ENCODE results near the gene SIAH1. TPM values are rescaled to one million over a fixed set of nuclear protein-coding genes. Genes with fewer than 3 reads are reported as not detected.
"Not testable (repeated sequence)": the region's sequence is repeated elsewhere in the genome, so short reads cannot be mapped to it uniquely, and the experiment has no call there.

The SIAH1 gene
- total RNA-seq, 1 donor from 2014 or later: 37.2 TPM

DNA sequence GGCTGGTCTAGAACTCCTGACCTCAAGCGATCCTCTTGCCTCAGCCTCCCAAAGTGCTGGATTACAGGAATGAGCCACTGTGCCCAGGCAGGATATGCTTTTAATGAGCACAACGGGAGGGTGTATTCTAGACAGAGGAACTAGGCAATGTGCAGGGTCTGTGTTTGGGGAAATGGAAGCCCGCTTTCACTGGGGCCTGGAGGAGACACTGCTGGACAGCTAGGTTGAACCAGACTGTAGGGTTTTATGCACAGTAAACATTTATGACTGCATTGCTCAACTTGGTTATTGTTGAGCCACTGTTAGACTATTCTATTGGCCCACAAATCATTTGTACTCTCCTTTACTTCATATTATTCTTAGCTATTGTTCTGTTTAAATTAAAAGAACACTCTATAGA lies 10.2 kb upstream of the SIAH1 start:
- intact Hi-C loops (cut with DNase I): no loop called here
- DNase-seq (ENCODE audit: low spot score): no peak
- ATAC-seq: no peak

DNA sequence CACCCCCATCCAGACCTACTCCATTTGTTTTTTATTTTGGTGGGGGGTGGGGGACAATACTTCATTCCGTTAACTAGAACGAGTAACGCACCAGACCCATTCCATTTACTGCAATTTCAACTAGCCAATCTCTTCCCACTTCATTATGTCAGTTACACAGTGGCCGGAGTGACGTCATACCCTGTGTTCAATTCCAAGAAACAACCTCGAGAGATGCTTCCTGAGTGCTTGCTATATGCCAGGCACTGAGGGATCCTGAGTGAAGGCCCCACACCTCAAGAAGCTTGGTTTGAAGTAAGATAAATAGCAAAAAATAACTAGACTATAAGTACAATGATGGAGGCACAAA lies 9.1 kb upstream of the SIAH1 start:
- ATAC-seq: peak; percentile 42
- intact Hi-C loops (cut with DNase I): no loop called here
- no peak for DNase-seq (ENCODE audit: low spot score)

- ATAC-seq (peak; percentile 97), DNase-seq (ENCODE audit: low spot score) (peak; percentile 66)
- intact Hi-C loops (cut with DNase I): no loop called here
Observed at GRCh38 chr16:48393485-48394354, 8.5 kb upstream of the SIAH1 start.

DNA sequence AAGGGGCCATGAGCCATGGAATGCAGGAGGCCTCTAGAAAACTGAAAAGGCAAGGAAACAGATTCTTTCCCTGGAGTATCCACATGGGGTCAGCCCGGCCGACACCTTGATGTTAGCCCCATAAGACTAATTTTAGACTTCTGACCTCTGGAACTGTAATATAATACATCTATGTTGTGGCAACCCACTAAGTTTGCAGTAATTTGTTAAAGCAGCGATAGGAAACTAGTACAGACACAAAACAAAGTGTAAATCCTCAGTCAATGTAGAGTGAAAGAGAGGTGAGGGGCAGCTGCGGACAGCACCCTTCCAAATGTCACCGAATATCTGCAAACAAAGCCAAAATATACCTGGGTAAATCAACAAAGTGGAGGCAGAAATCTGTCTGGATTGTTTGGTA lies 7.2 kb upstream of the SIAH1 start:
- no peak for ATAC-seq
- DNase-seq (ENCODE audit: low spot score): no peak
- intact Hi-C loops (cut with DNase I): no loop called here

- DNase-seq (ENCODE audit: low spot score) (no peak), ATAC-seq (peak; percentile 68)
- intact Hi-C loops (cut with DNase I): no loop called here
Observed at GRCh38 chr16:48386559-48387312, 1.5 kb upstream of the SIAH1 start.

- DNase-seq (ENCODE audit: low spot score): peak; percentile 78
- intact Hi-C loops (cut with DNase I): no loop called here
- peak; percentile 65 for ATAC-seq
Observed at GRCh38 chr16:48384520-48385252, 527 bp downstream of the SIAH1 start.

DNA sequence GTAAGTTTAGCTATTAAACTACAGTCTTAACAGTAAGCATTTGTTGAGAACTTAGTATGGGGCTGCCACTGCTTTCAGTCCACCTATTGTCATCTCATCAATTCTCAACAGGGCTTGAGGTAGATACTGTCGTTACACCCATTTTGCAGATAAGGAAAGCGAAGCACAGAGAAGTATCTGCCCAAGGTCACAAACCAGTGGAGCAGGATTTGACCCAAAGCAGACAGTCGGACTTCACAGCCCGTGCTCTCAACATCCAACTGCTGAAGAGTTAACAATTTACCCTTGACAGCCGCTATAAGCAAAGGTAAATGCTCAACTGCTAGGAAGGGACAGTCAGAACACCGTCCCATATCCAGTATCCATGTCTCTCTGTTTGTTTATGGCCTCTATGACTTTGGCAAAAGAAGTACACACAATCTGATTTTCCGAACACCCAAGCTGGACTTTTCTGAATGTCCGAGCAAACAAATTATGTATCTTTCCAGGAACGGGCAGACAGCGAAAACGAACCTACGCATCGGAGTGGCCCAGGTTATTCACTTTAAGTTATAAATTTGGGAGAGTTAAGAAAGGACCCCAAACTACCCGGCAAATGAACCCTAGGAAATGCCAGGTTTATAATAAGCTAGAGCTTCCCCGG lies 1.2 kb downstream of the SIAH1 start:
- DNase-seq (ENCODE audit: low spot score): no peak
- intact Hi-C loops (cut with DNase I): no loop called here
- ATAC-seq: peak; percentile 35

DNA sequence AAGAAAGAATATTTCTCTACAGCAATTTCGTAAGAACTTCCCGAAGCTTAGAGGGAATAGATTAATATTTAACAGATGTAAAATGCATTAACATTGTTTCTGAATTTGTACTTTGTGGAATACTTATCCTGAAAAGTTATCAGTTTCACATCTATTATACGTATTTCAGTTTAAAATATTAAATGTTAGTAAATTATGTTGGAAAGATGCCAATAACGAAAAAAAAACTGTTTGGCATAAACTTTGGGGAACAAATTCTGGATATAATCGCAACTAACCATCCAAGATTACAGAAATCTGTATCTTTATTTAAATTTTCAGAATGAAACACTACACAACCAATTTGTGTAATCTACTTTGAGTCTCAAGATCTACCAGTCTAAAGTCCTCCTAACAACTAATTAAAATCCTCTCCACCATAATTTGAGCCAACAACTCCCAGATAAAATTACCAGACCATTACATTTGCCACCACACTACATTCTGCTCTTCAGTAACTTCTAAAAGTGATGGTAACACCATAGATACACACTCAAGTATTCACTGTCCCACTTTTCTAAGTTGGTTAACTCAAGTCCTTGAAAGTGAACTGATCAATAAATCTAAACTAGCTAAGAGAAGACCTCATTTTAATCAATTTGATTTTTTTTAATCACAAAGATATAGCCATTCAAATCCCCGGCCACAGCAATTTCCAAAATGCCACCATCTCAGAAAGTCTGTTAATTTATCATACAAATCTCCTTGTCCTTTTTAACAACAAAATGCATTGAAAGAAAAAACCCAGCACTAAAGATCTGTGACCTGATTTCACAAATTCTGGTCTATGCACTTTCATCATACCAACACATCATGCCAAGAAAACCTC lies 2.0 kb downstream of the SIAH1 start:
- intact Hi-C loops (cut with DNase I): no loop called here
- ATAC-seq (no peak), DNase-seq (ENCODE audit: low spot score) (no peak)

GRCh38 chr16:48382131-48382530 lies 3.1 kb downstream of the SIAH1 start:
- intact Hi-C loops (cut with DNase I): no loop called here
- ATAC-seq: no peak
- no peak for DNase-seq (ENCODE audit: low spot score)

- intact Hi-C loops (cut with DNase I): no loop called here
- ATAC-seq: no peak
- DNase-seq (ENCODE audit: low spot score): no peak
Observed at GRCh38 chr16:48381201-48381600, 4.0 kb downstream of the SIAH1 start.

- DNase-seq (ENCODE audit: low spot score) (no peak), ATAC-seq (no peak)
- intact Hi-C loops (cut with DNase I): loop anchor here (10.0 kb wide), 1 partner anchor 236 kb away; the partner anchor contains the start of gene N4BP1
Observed at GRCh38 chr16:48378836-48379235, 6.4 kb downstream of the SIAH1 start.

- DNase-seq (ENCODE audit: low spot score) (no peak), ATAC-seq (no peak)
- intact Hi-C loops (cut with DNase I): loop anchor here (10.0 kb wide), 1 partner anchor 237 kb away; the partner anchor contains the start of gene N4BP1
Observed at GRCh38 chr16:48378276-48378675, 6.9 kb downstream of the SIAH1 start.

DNA sequence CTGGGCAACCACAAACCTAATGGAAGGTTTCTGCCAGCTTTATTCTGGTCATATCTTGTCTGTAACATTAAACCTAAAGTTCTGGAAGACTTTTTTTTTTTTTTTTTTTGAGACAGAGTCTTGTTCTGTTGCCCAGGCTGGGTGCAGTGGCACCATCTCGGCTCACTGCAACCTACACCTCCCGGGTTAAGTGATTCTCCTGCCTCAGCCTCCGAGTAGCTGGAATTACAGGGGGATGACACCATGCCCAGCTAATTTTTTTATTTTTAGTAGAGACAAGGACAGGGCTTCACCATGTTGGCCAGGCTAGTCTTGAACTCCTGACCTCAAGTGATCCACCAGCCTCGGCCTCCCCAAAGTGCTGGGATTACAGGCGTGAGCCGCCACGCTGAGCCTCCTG lies 7.9 kb downstream of the SIAH1 start:
- ATAC-seq; DNase-seq (ENCODE audit: low spot score): not testable (repeated sequence)
- intact Hi-C loops (cut with DNase I): loop anchor here (10.0 kb wide), 1 partner anchor 238 kb away; the partner anchor contains the start of gene N4BP1

- intact Hi-C loops (cut with DNase I): loop anchor here (10.0 kb wide), 1 partner anchor 241 kb away; the partner anchor contains the start of gene N4BP1
- DNase-seq (ENCODE audit: low spot score) (no peak), ATAC-seq (no peak)
Observed at GRCh38 chr16:48374255-48374654, 11.0 kb downstream of the SIAH1 start.

- no peak for DNase-seq (ENCODE audit: low spot score)
- intact Hi-C loops (cut with DNase I): loop anchor here (10.0 kb wide), 1 partner anchor 241 kb away; the partner anchor contains the start of gene N4BP1
- ATAC-seq: peak; percentile 53
Observed at GRCh38 chr16:48373258-48374029, 11.8 kb downstream of the SIAH1 start.

DNA sequence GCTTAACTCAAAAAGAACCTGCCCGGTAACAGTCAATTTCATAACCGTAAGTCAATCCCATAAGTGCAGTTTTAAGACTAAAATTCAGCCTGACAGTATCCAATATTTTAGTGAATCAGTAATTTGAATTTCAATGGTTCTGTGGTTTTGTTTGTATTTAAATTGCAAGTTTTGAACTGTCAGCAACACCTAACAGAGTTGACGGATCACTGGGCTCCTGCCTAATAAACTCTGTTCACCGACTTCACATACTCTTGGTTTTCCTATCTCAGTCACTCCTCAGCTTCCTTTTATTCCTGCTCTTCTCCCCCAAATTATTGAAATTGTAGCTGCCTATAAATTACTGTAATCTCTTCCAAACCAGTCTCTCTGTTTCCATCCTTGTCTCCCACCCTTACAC lies 12.5 kb downstream of the SIAH1 start:
- intact Hi-C loops (cut with DNase I): loop anchor here (10.0 kb wide), 1 partner anchor 242 kb away; the partner anchor contains the start of gene N4BP1
- ATAC-seq: no peak
- no peak for DNase-seq (ENCODE audit: low spot score)

DNA sequence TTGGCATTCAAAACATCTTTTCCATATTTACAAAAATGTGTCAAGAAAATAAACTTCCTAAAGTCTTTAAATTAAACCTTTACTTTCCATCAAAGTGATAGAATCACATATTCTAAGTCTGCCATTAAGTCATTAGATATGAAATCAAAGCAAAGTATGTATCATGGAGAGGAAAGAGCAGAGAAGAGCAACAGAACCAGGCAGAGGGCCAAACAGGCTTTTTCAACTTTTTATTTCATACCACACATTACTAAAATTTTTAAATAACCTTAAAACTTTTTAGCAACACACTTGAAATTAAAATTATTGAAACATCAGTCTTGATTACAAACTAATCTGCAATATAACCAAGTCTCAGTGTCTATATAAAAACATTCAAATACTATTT lies 13.8 kb downstream of the SIAH1 start:
- no peak for ATAC-seq
- no peak for DNase-seq (ENCODE audit: low spot score)
- intact Hi-C loops (cut with DNase I): loop anchor here (10.0 kb wide), 1 partner anchor 243 kb away; the partner anchor contains the start of gene N4BP1
